DMS114 treated with DMSO at 0.1 percent for 48 hours (cell line): ENCODE results near the gene TBL1Y.
"Not testable (repeated sequence)": the region's sequence is repeated elsewhere in the genome, so short reads cannot be mapped to it uniquely, and the experiment has no call there.

Source experiments
- DNase-seq: peaks from one replicate; lab custom pipeline; 2025; ENCODE audit not compliant: unreplicated experiment; lab: John Stamatoyannopoulos, UW

Gene TBL1Y

GRCh38 chrY:7078725-7079124, 168.2 kb downstream of the TBL1Y start:
- no peak for DNase-seq

- not testable (repeated sequence) for DNase-seq
Observed at GRCh38 chrY:7080548-7080947, 170.1 kb downstream of the TBL1Y start.

- DNase-seq, result no peak
Observed at GRCh38 chrY:7085606-7086005, 175.1 kb downstream of the TBL1Y start.

- no peak for DNase-seq
Observed at GRCh38 chrY:7092836-7093235, 182.3 kb downstream of the TBL1Y start.

GRCh38 chrY:7094365-7094764, 183.9 kb downstream of the TBL1Y start:
- no peak for DNase-seq

GRCh38 chrY:7097021-7097420, 186.5 kb downstream of the TBL1Y start:
- DNase-seq, result no peak

- no peak for DNase-seq
Observed at GRCh38 chrY:7099742-7100141, 189.2 kb downstream of the TBL1Y start.

- no peak for DNase-seq
Observed at GRCh38 chrY:7102680-7103079, 192.2 kb downstream of the TBL1Y start.

GRCh38 chrY:7107179-7107578, 196.7 kb downstream of the TBL1Y start:
- no peak for DNase-seq

GRCh38 chrY:7110086-7110485, 199.6 kb downstream of the TBL1Y start:
- no peak for DNase-seq

- no peak for DNase-seq
Observed at GRCh38 chrY:7115871-7116270, 205.4 kb downstream of the TBL1Y start.

- DNase-seq, result no peak
Observed at GRCh38 chrY:7122202-7122601, 211.7 kb downstream of the TBL1Y start.

- DNase-seq, result no peak
Observed at GRCh38 chrY:7125136-7126056, 214.9 kb downstream of the TBL1Y start.

- DNase-seq, result no peak
Observed at GRCh38 chrY:7128211-7128610, 217.7 kb downstream of the TBL1Y start.
